HL-60 (cell line): Measurements from ENCODE around the gene SH3GL3.

ENCODE experiments used
- DNase-seq, 2 experiments: peaks; one replicate each; pipeline ENCODE4 v3.0.0-alpha.2; 2010 to 2020; ENCODE audit warnings: low read depth in 1 of 2, low spot score in 1 of 2
- H3K27ac ChIP-seq: fragments of 250-450 bp; sonication (Bioruptor Pico); replicated peaks from 2 replicates; pipeline ENCODE4 v1.5.1; 2020; ENCODE audit warnings: mild to moderate bottlenecking, moderate library complexity
- H3K27me3 ChIP-seq: fragments of 250-450 bp; sonication (Bioruptor Pico); 2 replicates; pipeline ENCODE4 v1.5.1; 2021; ENCODE audit warnings: mild to moderate bottlenecking, moderate library complexity; ENCODE audit not compliant: insufficient read depth, poor library complexity, severe bottlenecking
- H3K4me3 ChIP-seq: replicated peaks from 2 replicates; pipeline ENCODE4 v1.5.1; 2011; ENCODE audit warnings: mild to moderate bottlenecking, control low read depth, low read length; ENCODE audit not compliant: insufficient read depth
- CTCF ChIP-seq: IDR thresholded peaks from one replicate; pipeline ENCODE4 v1.5.1; 2011; ENCODE audit warnings: low read length, control low read depth, inconsistent platforms; ENCODE audit not compliant: insufficient read depth
- GABPA ChIP-seq: IDR thresholded peaks from 2 replicates; pipeline ENCODE4 v1.6.1; 2012; ENCODE audit warnings: low read depth
- POLR2AphosphoS5 ChIP-seq: IDR thresholded peaks from 2 replicates; pipeline ENCODE4 v1.6.1; 2012; ENCODE audit warnings: low read depth
- REST ChIP-seq: IDR thresholded peaks from 2 replicates; pipeline ENCODE4 v1.6.1; 2012; ENCODE audit warnings: low read depth; ENCODE audit not compliant: insufficient replicate concordance
- SPI1 ChIP-seq: IDR thresholded peaks from 2 replicates; pipeline ENCODE4 v1.6.1; 2012; ENCODE audit warnings: low read depth, mild to moderate bottlenecking, borderline replicate concordance

SH3GL3 gene

GRCh38 chr15:83462026-83462425 lies 14.9 kb downstream of the SH3GL3 start:
- Histone ChIP-seq H3K4me3 (no peak overlapping the region), H3K27me3 (no peaks in the 10 kb centered on the region), H3K27ac (no peak overlapping the region)
- TF ChIP-seq POLR2AphosphoS5 (no peak), REST (no peak), GABPA (no peak), SPI1 (no peak), CTCF (no peak)
- no peak for DNase-seq

- TF ChIP-seq CTCF: no peak
- TF ChIP-seq REST: no peak
- no peak for TF ChIP-seq SPI1
- TF ChIP-seq POLR2AphosphoS5: no peak
- TF ChIP-seq GABPA: no peak
- Histone ChIP-seq H3K27me3 (no peaks in the 10 kb centered on the region), H3K4me3 (no peak overlapping the region), H3K27ac (no peak overlapping the region)
- DNase-seq: no peak
These were observed 15.9 kb downstream of the SH3GL3 start for GRCh38 chr15:83462953-83463433.

DNA sequence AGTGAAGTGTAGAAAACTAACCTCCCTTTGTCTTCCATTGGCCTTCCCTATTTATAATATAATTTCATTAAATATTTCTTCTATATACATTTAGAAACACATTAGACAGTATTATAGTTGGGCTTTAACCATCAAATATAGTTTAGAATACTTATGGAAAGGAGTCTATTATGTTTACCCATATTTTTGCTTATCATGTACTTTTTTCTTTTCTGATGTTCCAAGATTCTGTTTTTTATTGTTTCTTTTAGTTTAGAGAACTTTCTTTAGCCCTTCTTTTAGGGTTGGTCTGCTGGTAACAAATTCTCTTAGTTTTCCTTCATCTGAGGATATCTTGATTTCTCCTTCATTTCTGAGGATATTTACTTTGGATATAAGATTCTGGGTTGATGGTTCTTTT lies 23.7 kb downstream of the SH3GL3 start:
- peaks cover 3% of the 10 kb centered on the region for H3K27me3 ChIP-seq
- no peak overlapping the region for H3K27ac ChIP-seq
- no peak for TF ChIP-seq POLR2AphosphoS5
- TF ChIP-seq CTCF: no peak
- no peak for TF ChIP-seq GABPA
- TF ChIP-seq REST: no peak
- TF ChIP-seq SPI1: no peak
- no peak overlapping the region for H3K4me3 ChIP-seq
- DNase-seq: no peak
